HS-5 (cell line): ENCODE results near the gene HOXC10.

Experiments used
- DNase-seq: peaks from one replicate; pipeline ENCODE4 v3.0.0-alpha.2; 2012; ENCODE audit warnings: low read depth

The HOXC10 gene

DNA sequence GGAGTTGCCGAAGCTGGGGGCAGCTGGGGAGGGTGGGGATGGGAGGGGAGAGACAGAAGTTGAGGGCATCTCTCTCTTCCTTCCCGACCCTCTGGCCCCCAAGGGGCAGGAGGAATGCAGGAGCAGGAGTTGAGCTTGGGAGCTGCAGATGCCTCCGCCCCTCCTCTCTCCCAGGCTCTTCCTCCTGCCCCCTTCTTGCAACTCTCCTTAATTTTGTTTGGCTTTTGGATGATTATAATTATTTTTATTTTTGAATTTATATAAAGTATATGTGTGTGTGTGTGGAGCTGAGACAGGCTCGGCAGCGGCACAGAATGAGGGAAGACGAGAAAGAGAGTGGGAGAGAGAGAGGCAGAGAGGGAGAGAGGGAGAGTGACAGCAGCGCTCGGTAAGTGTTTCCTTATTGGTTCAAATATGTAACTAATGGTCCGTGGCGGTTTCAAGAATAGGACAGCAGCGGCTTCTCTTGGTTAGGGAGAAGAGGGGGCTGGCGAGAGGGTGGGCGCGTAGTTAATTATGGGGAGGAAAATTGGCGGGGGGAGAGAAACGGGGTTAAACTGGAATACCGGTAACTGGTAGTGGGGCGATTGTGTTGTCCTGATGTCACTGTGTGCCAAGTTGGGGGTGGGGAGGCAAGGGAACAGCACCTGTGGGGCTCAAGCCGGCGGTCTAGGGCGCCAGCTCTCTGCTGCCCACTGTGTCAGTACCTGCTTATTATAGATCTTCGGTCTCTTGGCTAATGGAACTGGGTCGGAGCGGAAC, 32.3 kb downstream of the HOXC10 start:
- DNase-seq: no peak

DNA sequence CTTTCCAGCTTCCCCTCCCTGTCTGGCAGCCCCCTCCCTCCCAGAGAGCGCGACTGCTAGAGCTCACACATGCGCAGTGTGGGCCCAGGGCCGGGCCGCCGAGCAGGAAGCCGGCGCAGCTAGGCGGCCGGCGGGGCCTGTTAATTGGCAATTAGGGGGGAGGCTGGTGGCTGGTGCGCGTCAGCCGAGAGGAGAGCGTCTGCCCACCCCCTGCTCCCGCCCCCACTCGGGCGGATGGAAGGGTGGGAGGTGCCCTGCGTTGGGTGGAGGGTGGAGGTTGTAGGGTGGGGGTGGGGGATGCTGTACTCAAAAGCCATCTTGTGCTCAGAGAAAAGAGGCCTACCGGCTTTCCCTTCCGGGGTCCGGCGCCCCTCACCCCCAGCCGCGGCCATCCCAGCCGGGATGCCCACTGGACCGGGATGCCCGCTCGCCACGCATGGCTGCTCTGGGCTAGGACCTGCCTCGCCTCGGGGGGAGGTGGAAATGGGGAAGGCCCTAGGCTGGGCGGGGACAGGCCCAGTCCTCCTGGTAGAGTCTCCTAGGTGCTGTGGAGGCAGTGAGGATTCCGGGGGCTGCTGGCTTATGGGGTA, 33.0 kb downstream of the HOXC10 start:
- DNase-seq: no peak

DNA sequence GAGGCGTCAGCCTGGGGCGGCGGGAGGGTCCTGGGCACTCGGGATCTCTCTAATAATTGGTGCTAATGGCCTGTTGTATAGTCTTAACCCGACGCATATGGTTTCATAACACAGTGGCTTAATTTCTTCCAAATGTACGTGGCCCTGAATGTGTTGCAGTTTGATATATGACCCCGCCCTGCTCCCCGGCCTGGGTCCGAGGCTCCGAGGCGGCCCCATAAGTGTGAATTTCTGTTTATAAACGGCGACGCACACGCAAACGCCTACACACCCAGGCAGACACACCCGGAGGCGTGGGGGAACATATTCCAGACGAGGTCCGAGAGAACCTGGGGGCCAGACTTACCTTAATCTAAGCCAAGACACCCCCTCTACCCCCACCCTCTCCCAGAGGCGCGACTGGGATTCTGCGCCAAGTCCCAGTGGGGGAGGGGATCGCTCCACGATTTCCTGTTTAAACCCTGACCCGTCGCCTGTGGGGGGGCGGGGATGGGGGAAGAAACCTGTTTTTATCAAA, 33.6 kb downstream of the HOXC10 start:
- DNase-seq: no peak

- DNase-seq: no peak
These were observed 34.3 kb downstream of the HOXC10 start for GRCh38 chr12:54019091-54019811.

GRCh38 chr12:54019924-54020590, 35.1 kb downstream of the HOXC10 start:
- DNase-seq: no peak

- DNase-seq: no peak
These were observed 35.9 kb downstream of the HOXC10 start for GRCh38 chr12:54020591-54021405.

DNA sequence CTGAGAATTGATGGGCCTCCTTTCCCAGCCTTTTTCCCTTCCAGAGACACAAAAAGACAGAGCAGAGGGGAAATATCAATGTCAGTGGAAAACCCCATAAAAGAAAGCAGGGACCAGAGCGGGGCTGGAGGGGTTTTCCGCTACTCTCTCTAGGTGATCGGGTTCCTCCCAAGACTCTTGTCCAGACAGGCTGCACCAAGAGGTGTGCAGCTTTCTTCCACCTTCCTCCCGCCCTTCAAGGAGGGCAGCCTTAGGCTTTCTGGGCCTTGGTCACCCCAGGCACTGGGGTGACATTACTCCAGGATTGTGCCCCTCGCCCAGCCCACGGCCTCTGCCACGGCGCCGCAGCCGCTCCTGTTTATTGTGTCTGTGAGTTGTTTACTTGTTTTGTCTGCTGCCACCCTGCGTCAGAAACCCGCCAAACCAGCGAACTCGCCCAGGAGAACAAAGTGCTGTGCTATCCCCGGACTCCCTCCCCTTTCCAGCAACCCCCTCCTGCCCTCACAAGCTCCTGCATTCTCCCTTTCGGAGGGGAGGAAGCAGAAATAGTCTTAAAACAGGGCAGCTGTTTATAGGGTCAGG, 36.6 kb downstream of the HOXC10 start:
- DNase-seq: no peak

DNA sequence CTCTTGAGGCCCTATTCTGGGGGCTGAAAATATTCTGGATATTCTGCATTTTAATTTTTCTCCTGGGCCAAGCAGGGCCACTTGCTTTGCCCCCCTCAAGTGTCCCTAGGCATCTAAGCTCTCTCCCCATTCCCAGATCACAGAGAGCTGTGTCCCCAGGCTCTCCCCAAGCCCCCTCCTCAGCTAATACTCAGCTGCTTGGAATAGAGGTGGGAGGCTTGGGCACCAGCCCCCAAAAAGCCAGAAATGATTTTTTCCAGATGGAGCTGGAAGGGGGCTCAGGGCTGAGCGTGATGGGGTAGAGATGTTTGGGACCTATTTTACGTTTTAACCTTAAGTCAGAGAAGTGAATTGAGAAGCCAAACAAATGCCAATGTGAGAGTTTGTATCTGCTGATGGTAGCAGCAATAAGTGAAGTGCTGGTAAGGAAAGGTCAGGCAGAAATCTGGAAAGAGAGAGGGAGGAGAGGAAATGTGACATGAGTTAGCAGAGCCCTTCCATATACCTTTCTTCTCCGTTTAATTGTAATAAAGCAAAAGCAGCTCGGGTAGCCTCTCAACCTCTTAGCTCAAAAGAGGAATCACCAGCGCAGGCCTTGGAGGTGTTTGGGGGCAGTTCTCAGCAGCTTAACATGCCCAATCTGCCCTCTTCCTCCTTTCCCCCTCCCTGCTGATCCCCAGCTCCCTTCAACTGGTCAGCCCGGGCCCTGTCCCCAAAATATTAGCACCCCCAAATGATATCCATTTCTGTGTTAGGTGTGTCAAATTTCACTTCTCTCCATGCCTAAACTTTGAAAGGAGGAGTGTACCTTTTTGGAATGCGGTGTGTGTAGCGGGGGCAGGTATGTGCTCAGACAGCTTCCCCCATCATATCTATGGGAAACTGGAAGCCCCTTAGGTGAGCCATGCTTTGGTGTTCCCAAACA, 38.3 kb downstream of the HOXC10 start:
- no peak for DNase-seq

GRCh38 chr12:54024127-54024526, 39.2 kb downstream of the HOXC10 start:
- DNase-seq: no peak

- no peak for DNase-seq
These were observed 39.8 kb downstream of the HOXC10 start for GRCh38 chr12:54024581-54025305.

DNA sequence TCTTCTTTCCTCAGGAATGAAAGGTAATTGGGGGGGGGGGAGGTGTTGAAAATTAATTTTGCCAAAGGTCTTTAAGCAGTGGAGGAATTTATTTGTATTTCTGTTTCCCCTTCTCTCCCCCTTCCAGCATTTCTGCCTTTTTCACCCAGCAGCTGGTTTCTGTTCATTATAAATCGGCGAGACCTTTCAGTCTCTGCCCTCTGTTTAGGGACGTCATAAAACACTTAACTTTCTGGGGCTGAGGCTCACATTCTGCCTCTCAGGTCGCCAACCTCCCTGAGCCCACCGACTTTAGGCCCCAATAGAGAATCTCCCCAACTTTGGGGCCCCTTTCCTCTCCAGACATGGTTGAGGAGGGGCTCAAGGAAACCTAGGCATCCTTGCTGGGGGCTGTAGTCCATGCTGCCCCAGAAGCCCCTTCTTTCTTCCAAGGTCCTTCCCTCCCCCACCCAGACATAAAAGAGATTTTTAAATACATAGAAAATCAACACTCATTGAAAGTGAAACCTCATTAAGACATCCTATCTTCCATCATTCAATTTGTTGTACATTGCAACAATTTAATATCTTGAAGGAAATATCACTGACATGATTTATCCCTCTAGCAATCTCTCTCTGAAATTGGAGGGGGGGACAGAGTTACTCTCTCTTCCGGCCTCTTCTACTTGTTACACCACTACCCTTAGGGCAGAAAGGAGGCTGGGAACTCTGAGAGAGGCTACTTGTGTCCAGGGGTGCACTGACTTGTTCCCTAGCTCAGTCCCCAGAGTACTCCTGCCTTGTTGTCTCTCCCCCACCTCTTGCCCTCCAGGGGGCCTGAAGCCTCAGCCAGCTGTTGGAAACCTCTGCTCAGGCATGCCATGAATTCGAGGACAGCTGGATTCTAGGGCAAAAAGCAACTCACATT, 40.8 kb downstream of the HOXC10 start:
- DNase-seq: no peak

DNA sequence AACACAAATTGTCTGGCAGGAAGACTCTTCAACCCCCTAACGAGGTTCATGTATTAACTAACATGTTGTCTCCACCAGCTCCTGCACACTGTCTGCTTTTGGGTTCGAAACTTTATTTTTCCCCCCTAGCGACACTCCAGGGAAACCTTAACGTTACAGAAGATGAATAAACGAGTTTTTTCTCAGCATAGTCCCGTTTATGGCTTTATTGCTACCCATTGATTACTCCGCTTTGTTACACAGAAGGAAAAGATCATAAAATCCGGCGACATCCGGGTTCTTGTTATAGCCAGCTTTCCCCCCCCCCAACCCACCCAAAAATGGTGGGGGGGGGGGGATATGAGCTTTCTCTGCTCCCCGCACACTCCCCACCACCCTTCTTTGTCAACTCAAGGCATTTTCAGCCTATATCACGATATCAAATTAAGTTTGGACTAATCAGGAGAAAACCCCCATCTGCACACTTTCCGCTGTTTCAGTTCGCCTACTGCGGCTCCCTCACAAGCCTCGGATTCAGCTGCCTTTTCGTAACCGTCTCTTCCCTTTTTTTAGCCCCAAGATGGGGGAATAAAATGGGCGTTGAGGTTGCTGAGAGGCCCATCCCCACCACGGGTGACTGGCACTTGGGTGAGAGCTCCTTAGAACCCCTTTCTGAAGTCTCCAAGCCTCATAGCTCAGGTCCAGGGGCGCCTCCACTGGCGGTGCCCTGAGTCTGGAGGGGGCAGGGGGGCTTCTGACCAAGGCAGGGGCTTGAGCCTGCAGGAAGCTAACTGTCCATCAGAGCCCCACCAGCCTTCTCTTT, 41.9 kb downstream of the HOXC10 start:
- DNase-seq: no peak

DNA sequence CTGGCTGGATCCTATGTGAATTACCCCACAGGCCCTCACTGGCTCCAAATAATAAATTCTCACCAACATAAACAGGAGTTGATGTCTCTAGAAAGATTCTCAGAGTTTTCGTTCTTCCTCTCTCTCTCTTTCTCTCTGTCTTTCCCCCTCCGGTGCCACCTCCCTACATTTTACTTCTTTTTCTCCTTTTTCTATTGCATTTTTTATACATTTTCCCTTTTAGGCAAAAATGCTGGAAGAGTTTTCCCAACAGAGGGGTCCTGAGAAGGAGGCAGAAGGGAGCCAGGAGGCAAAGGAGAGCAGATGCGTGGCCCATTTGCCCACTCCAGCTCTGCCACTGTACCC, 42.5 kb downstream of the HOXC10 start:
- DNase-seq: no peak

DNA sequence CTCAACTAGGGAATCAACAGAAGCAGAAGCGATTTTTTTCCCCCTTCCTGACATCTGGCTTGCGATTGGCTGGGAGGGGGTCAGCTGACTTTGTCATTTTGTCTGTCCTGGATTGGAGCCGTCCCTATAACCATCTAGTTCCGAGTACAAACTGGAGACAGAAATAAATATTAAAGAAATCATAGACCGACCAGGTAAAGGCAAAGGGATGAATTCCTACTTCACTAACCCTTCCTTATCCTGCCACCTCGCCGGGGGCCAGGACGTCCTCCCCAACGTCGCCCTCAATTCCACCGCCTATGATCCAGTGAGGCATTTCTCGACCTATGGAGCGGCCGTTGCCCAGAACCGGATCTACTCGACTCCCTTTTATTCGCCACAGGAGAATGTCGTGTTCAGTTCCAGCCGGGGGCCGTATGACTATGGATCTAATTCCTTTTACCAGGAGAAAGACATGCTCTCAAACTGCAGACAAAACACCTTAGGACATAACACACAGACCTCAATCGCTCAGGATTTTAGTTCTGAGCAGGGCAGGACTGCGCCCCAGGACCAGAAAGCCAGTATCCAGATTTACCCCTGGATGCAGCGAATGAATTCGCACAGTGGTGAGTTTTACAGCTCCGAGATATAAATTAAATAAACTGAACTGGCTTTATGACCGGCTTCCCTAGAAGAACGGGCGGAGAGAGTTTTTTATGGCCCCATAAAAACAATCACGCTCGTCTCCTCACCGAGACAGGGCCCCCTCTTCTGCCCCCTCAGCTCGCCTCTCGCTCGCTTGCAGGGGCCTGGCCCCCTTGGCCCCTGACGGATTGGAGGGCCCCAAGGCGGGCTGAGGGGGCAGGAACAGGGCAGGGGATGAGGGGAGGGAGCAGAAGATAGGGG, 43.6 kb downstream of the HOXC10 start, which contains the start of gene HOXC6:
Gene HOXC6, plus strand, starts transcription at position 127 of the 888 bp plus-strand sequence. Its CDS starts 82 bp downstream, at position 209.
- no peak for DNase-seq

DNA sequence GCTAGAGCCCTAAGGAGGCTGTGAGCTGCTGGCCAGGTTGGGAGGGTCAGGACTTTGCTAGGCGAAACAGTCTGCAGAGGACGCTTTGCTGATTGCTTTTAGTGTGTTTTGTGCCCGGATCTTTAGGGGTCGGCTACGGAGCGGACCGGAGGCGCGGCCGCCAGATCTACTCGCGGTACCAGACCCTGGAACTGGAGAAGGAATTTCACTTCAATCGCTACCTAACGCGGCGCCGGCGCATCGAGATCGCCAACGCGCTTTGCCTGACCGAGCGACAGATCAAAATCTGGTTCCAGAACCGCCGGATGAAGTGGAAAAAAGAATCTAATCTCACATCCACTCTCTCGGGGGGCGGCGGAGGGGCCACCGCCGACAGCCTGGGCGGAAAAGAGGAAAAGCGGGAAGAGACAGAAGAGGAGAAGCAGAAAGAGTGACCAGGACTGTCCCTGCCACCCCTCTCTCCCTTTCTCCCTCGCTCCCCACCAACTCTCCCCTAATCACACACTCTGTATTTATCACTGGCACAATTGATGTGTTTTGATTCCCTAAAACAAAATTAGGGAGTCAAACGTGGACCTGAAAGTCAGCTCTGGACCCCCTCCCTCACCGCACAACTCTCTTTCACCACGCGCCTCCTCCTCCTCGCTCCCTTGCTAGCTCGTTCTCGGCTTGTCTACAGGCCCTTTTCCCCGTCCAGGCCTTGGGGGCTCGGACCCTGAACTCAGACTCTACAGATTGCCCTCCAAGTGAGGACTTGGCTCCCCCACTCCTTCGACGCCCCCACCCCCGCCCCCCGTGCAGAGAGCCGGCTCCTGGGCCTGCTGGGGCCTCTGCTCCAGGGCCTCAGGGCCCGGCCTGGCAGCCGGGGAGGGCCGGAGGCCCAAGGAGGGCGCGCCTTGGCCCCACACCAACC, 44.8 kb downstream of the HOXC10 start:
- DNase-seq: no peak
